PC-9 (cell line): ENCODE measurements around the gene SLC38A3. TPM values are rescaled to one million over a fixed set of nuclear protein-coding genes. Genes with fewer than 3 reads are reported as not detected.
A peak's percentile ranks its signal among the peaks of the same experiment; 100 is the strongest.

Source experiments
- BruUV-seq: library from RNA; stranded (reverse); fragments of 400-500 nt; replicated peaks from 2 replicates; lab custom pipeline; 2021; lab: Mats Ljungman, UMichigan
- CTCF ChIA-PET: fragments of 300-600 bp; sonication (Branson Sonifier 250); formaldehyde crosslinking; loops from one replicate; lab custom pipeline; 2022; ENCODE audit warnings: antibody characterized with exemption; lab: Charles Lee
- POLR2A ChIA-PET: fragments of 300-600 bp; sonication (Branson Sonifier 250); formaldehyde crosslinking; loops from one replicate; lab custom pipeline; 2022; ENCODE audit warnings: antibody characterized with exemption; ENCODE audit not compliant: unreplicated experiment; lab: Charles Lee
- DNase-seq, 2 experiments: peaks; one replicate each; pipeline versions ENCODE4 v3.0.0 to v3.0.0-alpha.2; 2015 to 2022; ENCODE audit warnings: mixed read lengths in 1 of 2
- H2AFZ ChIP-seq: fragments of 200-600 bp; sonication (generic); 2 replicates; pipeline ENCODE4 v1.8.1; 2017; ENCODE audit warnings: antibody characterized with exemption
- H3F3A ChIP-seq: fragments of 200-600 bp; sonication (generic); 2 replicates; pipeline ENCODE4 v1.8.1; 2017; ENCODE audit warnings: antibody characterized with exemption, mild to moderate bottlenecking, low read depth; ENCODE audit not compliant: insufficient read depth
- H3K27ac ChIP-seq: fragments of 200-600 bp; sonication (generic); 2 replicates; pipeline ENCODE4 v1.6.1; 2016; ENCODE audit warnings: mixed run types
- H3K27me3 ChIP-seq: fragments of 200-600 bp; sonication (generic); 2 replicates; pipeline ENCODE4 v1.6.1; 2016; ENCODE audit warnings: low read depth, mixed run types; ENCODE audit not compliant: insufficient read depth
- H3K36me3 ChIP-seq: fragments of 200-600 bp; sonication (generic); 2 replicates; pipeline ENCODE4 v1.6.1; 2016; ENCODE audit warnings: low read depth, mixed run types
- H3K4me1 ChIP-seq: fragments of 200-600 bp; sonication (generic); replicated peaks from 2 replicates; pipeline ENCODE4 v1.6.1; 2016; ENCODE audit warnings: mixed run types; ENCODE audit not compliant: insufficient read depth
- H3K4me2 ChIP-seq: fragments of 200-600 bp; sonication (generic); 2 replicates; pipeline ENCODE4 v1.6.1; 2017; ENCODE audit warnings: mixed run types
- H3K4me3 ChIP-seq: fragments of 200-600 bp; sonication (generic); 2 replicates; pipeline ENCODE4 v1.6.1; 2016; ENCODE audit warnings: mixed run types
- H3K79me2 ChIP-seq: fragments of 200-600 bp; sonication (generic); 2 replicates; pipeline ENCODE4 v1.6.1; 2017; ENCODE audit warnings: low read depth, mixed run types
- H3K9me2 ChIP-seq: fragments of 200-600 bp; sonication (generic); 2 replicates; pipeline ENCODE4 v1.8.1; 2017; ENCODE audit warnings: mild to moderate bottlenecking; ENCODE audit not compliant: insufficient read depth
- H3K9me3 ChIP-seq: fragments of 200-600 bp; sonication (generic); 2 replicates; pipeline ENCODE4 v1.8.1; 2016; ENCODE audit warnings: low read depth; ENCODE audit not compliant: insufficient read depth
- H4K20me1 ChIP-seq: fragments of 200-600 bp; sonication (generic); 2 replicates; pipeline ENCODE4 v1.8.1; 2017; ENCODE audit not compliant: insufficient read depth
- EZH2 ChIP-seq: fragments of 200-600 bp; sonication (generic); IDR thresholded peaks from 2 replicates; pipeline ENCODE4 v1.8.0; 2017; ENCODE audit warnings: antibody characterized with exemption, low read depth
- intact Hi-C: fragments of 100-400 bp; cut with micrococcal nuclease; formaldehyde crosslinking; loops from one replicate; pipeline ENCODE4 v1.10.0; 2022; ENCODE audit not compliant: unreplicated experiment
- total RNA-seq: library from RNA; stranded (reverse); gene quantifications from 2 replicates; pipeline ENCODE4 v1.2.3, GENCODE V29; 2021
- TF ChIP-seq, protein P1 (sequence below): fragments of 200-600 bp; sonication (generic); conservative IDR thresholded peaks from 2 replicates; pipeline ENCODE4 v1.6.1; 2017; ENCODE audit warnings: mixed run types, antibody characterized with exemption, mild to moderate bottlenecking, moderate library complexity

SLC38A3 gene
- total RNA-seq, 1 experiment from 2014 or later, result 0.37 TPM

DNA sequence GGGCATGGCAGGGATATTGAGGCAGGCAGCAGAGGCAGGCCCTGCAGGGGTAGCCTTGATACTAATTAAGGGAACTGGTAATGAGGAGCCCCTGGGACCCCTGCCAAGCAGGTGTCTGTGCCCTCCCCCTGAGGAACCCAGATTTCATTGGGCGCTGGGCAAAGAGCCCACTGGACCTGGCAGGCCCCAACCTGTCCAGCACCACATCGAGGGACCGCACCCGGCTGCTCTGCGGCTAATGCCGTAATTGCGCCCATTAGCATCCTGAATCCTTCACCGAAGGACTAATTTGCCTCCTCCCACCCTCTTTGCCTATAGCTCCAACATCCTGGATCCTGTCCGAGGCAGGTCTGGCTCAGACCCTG lies 50.2 kb downstream of the SLC38A3 start:
- H3K36me3 ChIP-seq, result no peaks in the 10 kb centered on the region
- TF ChIP-seq EZH2, result no peak
- TF ChIP-seq, protein P1, sequence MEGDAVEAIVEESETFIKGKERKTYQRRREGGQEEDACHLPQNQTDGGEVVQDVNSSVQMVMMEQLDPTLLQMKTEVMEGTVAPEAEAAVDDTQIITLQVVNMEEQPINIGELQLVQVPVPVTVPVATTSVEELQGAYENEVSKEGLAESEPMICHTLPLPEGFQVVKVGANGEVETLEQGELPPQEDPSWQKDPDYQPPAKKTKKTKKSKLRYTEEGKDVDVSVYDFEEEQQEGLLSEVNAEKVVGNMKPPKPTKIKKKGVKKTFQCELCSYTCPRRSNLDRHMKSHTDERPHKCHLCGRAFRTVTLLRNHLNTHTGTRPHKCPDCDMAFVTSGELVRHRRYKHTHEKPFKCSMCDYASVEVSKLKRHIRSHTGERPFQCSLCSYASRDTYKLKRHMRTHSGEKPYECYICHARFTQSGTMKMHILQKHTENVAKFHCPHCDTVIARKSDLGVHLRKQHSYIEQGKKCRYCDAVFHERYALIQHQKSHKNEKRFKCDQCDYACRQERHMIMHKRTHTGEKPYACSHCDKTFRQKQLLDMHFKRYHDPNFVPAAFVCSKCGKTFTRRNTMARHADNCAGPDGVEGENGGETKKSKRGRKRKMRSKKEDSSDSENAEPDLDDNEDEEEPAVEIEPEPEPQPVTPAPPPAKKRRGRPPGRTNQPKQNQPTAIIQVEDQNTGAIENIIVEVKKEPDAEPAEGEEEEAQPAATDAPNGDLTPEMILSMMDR, result no peak
- H3K4me3 ChIP-seq, result no peak overlapping the region
- no peaks in the 10 kb centered on the region for H3K9me2 ChIP-seq
- no peaks in the 10 kb centered on the region for H3K9me3 ChIP-seq
- H3K4me1 ChIP-seq, result no peaks in the 10 kb centered on the region; the same call in 1 of the 2 replicates
- no peak overlapping the region for H3K27ac ChIP-seq
- 0 out of 2 replicates have a peak, but pooled peaks cover 4% of the 10 kb centered on the region for H3F3A ChIP-seq
- POLR2A ChIA-PET, result no interaction called here
- intact Hi-C loops, result no loop called here
- no peaks in the 10 kb centered on the region for H4K20me1 ChIP-seq
- no peaks in the 10 kb centered on the region for H3K27me3 ChIP-seq
- no peak for DNase-seq
- CTCF ChIA-PET, result no interaction called here
- no peak overlapping the region for H2AFZ ChIP-seq
- BruUV-seq, result no TSS peak
- H3K4me2 ChIP-seq, result no peak overlapping the region
- peaks cover 3% of the 10 kb centered on the region for H3K79me2 ChIP-seq

DNA sequence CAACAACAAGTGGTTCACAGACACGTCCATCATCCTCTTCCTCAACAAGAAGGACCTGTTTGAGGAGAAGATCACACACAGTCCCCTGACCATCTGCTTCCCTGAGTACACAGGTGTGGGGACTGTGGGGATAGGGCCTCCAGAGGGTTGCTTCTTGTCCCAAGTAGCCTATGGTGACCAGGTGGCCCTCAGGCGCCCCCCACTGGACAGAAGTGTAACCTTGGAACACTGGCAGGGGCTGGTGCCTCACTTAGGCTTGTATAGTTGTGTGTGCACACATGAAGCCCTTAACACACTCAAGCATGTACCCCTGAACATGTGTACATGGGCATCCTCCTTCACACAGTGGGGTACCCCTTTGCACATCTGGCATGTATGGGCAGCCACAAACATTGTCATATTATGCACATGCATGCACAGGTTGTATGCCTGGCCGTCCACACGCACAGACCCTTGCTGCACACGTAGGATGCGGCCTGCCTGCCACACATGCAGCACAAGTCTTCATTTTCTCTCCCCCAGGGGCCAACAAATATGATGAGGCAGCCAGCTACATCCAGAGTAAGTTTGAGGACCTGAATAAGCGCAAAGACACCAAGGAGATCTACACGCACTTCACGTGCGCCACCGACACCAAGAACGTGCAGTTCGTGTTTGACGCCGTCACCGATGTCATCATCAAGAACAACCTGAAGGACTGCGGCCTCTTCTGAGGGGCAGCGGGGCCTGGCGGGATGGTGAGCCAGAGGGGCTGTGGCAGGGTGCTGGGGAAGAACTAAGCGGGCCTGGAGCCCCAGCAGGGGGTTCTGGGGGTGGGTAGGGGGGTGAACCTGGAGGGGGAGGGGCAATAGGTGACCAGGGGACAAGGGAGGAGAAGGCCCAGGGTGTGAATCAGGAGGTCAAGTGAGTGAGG lies 52.2 kb downstream of the SLC38A3 start:
- intact Hi-C loops, result loop anchor here (1.0 kb wide), 1 partner anchor 30 kb away; no protein-coding TSS in a partner anchor
- Histone ChIP-seq H2AFZ (no peak overlapping the region), H3K27ac (no peak overlapping the region), H3K9me2 (no peaks in the 10 kb centered on the region), H3K4me2 (no peak overlapping the region), H3K36me3 (no peaks in the 10 kb centered on the region), H3K4me1 (no peaks in the 10 kb centered on the region; the same call in 1 of the 2 replicates), H3K4me3 (no peak overlapping the region), H4K20me1 (no peaks in the 10 kb centered on the region), H3K79me2 (no peaks in the 10 kb centered on the region), H3K9me3 (no peaks in the 10 kb centered on the region), H3F3A (0 out of 2 replicates have a peak, but pooled peaks cover 4% of the 10 kb centered on the region), H3K27me3 (no peaks in the 10 kb centered on the region)
- no TSS peak for BruUV-seq
- ChIA-PET POLR2A (no interaction called here), CTCF (interaction anchor here (1.3 kb wide), 1 partner anchor 11 kb away, joined by 5 read pairs; no protein-coding TSS in a partner anchor)
- no peak for TF ChIP-seq EZH2
- TF ChIP-seq, protein P1, result peak; percentile 62; the same call in 1 of the 2 replicates
- DNase-seq, result no peak

DNA sequence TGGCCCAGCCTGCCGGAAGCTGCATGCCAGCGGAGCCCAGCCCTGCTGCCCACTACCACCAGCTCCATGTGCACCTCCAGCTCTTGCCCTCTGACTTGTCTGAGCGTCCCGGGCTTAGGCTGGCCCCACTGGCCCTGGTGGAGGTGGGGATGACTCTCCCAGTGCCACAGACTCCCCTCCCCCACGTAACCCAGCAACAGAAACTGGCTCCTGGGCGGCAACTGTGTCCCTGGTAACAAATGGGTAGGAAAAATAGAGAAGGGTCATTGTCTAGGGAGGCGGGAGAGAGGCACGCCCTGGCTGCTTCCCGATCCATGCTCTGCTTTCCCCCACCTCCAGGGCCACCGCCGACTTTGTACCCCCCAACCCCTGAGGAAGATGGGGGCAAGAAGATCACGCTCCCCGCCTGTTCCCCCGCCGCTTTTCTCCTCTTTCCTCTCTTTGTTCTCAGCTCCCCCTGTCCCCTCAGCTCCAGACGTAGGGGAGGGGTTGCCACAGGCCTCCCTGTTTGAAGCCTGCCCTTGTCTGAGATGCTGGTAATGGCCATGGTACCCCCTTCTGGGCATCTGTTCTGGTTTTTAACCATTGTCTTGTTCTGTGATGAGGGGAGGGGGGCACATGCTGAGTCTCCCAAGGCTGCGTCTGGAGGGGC lies 53.1 kb downstream of the SLC38A3 start:
- H3K27ac ChIP-seq, result no peak overlapping the region
- intact Hi-C loops, result no loop called here
- H3K4me3 ChIP-seq, result no peak overlapping the region
- no peaks in the 10 kb centered on the region; the same call in 1 of the 2 replicates for H3K4me1 ChIP-seq
- no peaks in the 10 kb centered on the region for H3K36me3 ChIP-seq
- 0 out of 2 replicates have a peak, but pooled peaks cover 4% of the 10 kb centered on the region for H3F3A ChIP-seq
- no peaks in the 10 kb centered on the region for H4K20me1 ChIP-seq
- no peaks in the 10 kb centered on the region for H3K9me2 ChIP-seq
- H3K27me3 ChIP-seq, result no peaks in the 10 kb centered on the region
- TF ChIP-seq EZH2, result no peak
- TF ChIP-seq, protein P1, result no peak
- CTCF ChIA-PET, result interaction anchor here (0.6 to 1.0 kb wide), 4 partner anchors 10 to 1411 kb away, joined by 3 to 9 read pairs (median 5); no protein-coding TSS in a partner anchor
- no TSS peak for BruUV-seq
- no peak overlapping the region for H2AFZ ChIP-seq
- DNase-seq, result no peak
- H3K4me2 ChIP-seq, result no peak overlapping the region
- H3K9me3 ChIP-seq, result no peaks in the 10 kb centered on the region
- no peaks in the 10 kb centered on the region for H3K79me2 ChIP-seq
- POLR2A ChIA-PET, result no interaction called here
